Measurements from ENCODE around the gene HACD1.
"Not testable (repeated sequence)": the region's sequence is repeated elsewhere in the genome, so short reads cannot be mapped to it uniquely, and the experiment has no call there.

The HACD1 gene

DNA sequence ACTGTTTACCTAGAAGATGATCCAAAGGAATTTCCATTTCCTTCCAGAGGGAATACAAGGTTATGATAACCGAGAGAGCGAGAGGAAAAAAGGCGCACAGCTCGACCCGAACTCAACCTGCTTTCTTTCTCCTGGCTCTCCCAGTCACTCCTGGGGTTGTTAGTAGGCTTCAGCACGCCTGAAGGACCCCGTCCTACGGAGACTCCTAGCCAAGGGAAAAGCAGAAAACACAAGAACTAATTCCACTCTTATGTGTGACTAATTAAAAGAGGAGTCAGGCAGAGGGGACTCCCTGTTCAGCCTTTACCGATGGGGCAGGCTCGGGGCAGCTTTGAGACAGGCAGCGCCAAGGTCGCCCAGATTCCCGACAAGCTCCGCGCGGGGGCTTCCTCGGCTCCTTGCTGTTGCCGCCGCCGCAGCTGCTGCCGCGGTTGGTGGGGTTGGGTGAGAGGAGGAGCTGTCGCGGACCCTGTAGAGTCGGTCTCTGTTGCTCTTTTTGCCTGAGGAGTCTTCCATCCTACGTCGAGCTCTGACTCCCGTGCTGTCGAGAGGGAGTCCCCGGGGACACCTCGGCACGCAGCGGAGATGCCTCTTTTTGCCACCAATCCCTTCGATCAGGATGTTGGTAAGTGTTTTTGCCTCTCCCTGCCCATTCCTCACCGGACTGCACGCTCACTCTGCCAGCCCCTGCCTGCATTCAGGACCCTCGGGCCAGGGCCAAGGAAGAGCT, 26.7 kb upstream of the HACD1 start, which contains the start of gene STAM:
STAM (plus strand) TSS at position 397 of the 730 bp plus-strand sequence; CDS start at position 586, 189 bp downstream.
- DNase-seq (ENCODE audit: low read depth, low spot score), result peak; percentile 83

DNA sequence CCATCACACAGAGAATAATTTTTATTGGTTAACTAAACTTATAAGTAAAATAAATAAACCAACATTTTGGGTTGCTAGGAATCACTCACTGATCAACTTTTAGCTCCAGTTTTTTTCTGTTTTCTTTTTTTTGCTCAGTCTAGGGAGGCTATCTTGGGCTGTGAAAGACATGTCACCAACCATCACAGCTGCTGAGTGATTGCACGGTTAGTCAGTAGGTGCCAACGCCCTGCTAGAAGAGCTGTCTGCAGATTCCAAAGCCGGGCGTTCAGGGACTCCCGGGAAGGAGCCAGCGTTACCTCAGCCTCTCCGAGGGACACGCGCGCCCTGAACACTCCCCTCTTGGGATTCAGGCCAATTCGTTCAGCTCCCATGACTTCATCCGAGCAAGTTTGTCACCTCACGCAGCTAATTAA, 26.2 kb upstream of the HACD1 start:
- no peak for DNase-seq (ENCODE audit: low read depth, low spot score)

DNA sequence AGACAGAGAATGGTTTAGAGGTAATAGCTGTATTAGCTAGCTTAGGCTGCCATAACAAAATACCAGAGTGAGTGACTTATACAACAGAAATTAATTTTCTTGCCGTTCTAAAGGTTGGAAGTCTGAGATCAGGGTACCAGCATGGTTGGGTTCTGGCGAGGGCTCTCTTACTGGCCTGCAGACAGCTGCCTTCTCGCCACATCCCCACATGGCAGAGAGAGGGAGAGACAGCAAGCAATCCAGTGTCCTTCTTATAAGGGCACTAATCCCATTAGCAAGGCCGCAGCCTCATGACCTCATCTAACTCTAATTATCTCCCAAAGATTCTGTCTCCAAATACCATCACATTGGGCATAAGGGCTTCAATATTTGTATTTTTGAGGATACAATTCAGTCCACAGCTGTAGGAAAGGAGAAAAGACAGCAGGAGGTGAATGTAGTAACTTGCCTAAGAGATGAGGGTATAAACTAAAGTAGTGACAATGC, 23.2 kb upstream of the HACD1 start:
- DNase-seq (ENCODE audit: low read depth, low spot score), result no peak

DNA sequence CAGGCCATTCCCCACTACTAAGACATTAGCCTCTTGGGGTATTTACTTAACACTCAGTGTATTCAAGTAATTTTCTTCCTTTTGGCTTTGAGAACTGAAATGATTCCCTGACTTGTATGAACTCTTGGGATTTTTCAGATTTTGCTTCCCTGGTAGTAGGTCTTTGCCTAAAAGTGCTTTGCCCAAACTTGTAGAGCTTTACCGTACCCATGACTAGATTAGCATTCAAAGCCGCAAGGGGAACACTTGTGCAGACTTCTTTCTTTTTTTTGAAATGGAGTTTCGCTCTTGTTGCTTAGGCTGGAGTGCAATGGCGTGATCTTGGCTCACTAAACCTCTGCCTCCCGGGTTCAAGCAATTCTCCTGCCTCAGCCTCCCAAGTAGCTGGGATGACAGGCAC, 20.7 kb upstream of the HACD1 start:
- DNase-seq (ENCODE audit: low read depth, low spot score), result no peak

DNA sequence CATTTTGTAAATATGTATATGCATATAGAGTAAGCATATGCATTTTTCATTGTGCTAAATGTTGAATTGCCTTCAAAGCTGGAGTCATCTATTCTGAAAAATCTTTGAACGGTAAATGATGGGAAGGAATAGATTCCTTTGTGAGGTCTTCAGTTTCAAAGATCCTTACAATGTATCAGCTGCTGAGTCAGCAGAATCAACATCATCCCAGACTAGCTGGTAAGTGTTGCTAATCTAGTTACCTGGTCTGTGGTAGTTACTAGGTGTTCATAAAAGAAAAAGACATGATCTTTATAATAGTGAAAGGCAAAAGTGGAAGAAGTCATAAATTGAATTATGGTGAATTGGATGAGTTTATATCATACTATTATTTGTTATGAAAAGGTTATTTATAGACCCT, 16.2 kb upstream of the HACD1 start:
- no peak for DNase-seq (ENCODE audit: low read depth, low spot score)

DNA sequence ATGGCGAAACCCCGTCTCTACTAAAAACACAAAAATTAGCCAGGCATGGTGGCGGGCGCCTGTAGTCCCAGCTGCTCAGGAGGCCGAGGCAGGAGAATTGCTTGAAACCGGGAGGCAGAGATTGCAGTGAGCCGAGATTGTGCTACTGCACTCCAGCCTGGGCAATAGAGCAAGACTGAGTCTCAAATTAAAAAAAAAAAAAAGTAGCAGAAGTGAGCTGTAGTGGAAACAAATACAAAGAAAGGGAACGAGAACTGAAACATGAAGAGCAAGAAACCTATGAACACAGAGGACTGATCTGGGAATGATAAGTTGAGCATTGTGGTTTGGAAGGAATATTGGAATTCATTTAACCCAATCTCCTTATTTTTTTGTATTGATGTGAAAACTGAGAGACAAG, 15.4 kb upstream of the HACD1 start:
- DNase-seq (ENCODE audit: low read depth, low spot score), result not testable (repeated sequence)

DNA sequence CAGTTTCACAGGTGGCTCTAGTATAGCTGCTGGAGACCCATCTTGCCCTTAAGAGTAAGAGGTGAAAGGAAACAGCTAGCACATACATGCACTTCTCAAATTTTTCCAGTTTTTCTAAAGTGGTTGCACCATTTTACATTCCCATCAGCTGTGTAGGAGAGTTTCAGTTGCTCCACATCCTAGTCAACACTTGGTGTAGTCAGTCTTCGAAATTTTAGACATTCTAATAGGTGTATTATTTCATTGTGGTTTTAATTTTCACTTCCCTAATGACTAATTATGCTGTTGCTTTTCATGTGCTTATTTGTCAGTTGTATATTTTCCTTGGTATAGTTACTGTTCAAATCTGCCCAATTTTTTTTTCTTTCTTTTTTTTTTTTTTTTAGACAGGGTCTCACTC, 9.5 kb upstream of the HACD1 start:
- no peak for DNase-seq (ENCODE audit: low read depth, low spot score)

DNA sequence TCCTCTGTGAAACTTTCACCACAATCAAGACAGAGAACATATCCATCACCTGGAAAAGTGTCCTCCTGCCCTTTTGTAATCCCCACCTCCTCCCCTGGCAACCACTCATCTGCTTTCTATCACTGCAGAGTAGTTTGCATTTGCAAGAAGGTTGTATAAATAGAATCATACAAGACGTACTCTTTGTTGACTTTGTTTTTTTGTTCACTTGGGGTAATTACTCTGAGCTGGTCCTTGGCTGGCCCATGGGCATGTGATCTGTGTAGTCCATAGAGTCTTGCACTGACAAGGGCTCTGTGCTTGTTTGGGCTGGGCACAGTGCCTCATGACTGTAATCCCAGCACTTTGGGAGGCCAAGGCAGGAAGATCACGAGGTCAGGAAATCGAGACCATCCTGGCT, 7.8 kb upstream of the HACD1 start:
- no peak for DNase-seq (ENCODE audit: low read depth, low spot score)

DNA sequence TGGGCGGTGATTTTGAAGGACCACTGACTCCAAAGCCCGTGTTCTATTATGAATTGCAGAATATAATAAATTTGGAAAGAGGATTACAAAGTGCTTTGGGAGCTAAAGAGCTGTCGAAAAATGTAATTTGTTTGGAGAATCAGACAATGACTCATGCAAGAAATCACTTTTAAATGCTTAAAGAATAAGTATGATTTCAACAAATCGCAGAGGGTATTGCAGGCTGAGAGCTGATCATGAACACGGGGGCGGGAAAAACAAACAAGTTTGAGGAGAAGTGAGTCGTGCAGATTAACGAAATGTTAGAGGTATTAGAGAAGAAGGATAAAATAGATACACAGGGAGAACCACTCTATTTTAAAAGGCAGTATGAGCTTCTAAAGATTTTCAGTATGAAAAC, 4.9 kb upstream of the HACD1 start:
- no peak for DNase-seq (ENCODE audit: low read depth, low spot score)

DNA sequence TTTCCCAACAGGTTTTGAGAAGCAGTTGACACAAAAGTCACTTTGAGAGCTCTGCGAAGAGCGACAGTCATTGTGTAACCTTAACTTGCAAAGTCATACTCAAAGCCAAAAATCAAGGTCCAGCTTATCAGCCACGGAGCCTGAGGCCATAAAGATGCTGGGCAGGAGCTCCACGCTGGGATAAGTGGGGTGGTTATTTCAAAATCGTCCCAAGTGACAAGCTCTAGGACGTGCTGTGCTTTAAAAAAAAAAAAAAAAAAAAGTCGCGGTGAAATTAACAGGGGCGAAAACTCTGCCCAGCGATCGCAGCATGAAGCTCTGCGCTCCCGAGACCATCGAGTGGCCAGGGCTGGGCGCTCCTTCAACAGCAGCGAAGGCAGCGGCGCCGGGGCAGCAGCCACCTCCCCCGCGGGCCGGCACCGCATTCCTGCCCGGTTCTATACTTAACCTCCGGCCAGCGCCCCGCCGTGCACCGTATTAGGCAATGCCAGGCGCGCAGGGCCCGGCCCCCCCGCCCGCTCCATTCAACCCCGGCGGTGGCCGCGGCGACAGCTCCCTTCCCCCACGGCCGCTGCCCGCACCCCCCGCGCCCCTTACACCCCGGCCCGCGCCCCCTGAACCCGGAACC, 657 bp downstream of the HACD1 start:
- DNase-seq (ENCODE audit: low read depth, low spot score), result no peak

DNA sequence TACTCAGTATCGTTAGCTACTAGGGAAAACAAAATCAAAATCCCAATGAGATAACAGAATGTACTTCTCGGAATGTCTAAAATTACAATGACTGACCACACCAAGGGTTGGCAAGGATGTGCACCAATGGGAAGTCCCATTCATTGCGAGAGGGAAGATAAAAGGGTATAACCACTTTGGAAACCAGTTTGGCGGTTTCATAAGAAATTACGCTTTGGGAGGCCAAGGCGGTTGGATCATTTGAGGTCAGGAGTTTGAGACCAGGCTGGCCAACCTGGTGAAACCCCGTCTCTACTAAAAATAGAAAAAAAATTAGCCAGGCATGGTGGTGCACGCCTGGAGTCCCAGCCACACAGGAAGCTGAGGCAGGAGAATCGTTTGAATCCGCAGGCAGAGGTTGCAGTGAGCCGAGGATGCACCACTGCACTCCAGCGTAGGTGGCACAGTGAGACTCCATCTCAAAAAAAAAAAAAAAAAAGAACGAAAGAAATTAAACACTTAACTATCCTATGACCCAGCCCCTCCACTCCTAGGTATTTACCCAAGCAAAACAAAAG, 7.6 kb downstream of the HACD1 start:
- DNase-seq (ENCODE audit: low read depth, low spot score), result no peak

DNA sequence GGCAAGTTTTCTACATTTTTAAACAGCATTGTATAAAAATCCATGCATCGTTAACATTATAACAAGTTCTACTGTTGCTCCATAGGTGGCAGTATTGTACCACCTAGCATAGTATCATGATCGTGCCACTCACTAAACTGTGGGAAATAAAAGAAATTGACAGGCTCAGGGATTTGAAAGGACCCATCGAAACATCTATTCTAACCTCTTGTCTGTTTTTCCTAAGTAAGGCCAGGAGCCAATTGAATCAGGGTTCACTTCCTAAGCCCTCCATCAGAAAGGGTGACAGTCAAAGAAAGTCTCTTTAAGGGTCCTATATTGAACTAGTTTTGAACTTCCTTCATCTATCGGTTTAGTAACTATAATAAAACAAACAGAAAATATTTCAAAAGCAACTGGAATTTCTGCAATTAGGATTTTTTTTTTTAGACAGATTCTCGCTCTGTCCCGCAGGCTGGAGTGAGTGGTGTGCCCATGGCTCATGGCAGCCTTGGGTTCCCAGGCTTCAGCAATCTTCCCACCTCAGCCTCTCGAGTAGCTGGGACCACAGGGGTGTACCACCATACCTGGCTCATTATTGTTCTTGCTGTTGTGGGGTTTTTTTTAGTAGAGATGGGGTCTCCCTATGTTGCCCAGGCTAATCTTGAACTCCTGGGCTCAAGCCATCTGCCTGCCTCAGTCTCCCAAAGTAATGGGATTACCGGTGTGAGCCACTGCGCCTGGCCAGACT, 9.4 kb downstream of the HACD1 start:
- peak; percentile 6 for DNase-seq (ENCODE audit: low read depth, low spot score)

DNA sequence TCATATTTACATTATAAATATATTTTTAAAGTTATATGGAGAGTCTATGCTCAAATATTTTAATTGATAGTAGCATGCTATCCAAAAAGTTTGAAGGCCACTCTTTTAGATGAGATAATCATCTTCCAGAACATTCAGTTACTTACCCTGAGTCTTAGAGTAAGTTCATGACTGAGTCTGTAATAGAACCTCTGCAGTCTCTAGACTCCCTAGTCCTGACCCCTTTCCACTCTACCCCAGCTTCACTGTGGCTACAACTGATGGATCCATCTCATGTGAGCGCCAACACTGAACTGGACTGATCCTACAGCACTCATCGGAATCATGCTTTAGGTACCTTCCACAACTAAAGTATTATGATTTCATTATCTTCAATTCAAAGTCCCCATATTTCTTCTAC, 10.1 kb downstream of the HACD1 start:
- DNase-seq (ENCODE audit: low read depth, low spot score), result no peak

DNA sequence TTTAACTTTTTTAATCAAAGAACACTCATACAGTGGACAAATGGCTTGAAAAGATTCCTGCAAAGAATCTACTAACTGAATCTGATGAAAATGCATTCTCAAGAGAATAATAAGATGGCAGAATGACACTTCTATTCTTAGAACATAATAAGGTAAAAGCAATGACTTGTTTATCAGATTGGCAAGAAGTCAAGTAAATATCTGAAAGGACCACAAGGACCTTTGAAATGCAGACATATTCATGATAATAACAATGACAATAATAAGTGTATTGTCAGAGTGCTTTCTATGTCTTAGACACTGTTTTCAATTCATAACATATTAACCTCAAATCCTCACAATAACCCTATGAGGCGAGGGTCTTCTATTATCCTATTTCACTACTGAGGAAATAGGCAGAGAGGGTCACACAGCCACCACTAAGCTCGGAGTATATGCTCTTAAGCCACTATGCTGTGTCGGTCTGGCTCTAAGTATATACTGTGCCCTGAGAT, 10.6 kb downstream of the HACD1 start:
- no peak for DNase-seq (ENCODE audit: low read depth, low spot score)

DNA sequence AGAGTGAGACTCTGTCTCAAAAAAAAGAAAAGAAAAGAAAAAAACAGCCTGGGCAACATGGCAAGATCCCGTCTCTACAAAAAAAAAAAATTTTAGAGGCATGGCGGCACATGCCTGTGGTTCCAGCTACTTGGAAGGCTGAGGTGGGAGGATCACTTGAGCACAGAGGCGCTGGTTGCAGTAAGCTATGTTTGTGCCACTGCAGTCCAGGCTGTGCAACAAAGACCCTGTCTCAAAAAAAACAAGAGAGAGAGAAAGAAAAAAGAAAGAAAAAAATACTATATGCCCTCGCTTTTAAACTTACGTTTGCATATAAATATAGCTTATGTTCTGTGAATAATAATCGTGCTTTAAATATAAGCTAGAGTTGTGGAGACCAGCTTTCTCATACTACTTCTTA, 11.2 kb downstream of the HACD1 start:
- no peak for DNase-seq (ENCODE audit: low read depth, low spot score)

DNA sequence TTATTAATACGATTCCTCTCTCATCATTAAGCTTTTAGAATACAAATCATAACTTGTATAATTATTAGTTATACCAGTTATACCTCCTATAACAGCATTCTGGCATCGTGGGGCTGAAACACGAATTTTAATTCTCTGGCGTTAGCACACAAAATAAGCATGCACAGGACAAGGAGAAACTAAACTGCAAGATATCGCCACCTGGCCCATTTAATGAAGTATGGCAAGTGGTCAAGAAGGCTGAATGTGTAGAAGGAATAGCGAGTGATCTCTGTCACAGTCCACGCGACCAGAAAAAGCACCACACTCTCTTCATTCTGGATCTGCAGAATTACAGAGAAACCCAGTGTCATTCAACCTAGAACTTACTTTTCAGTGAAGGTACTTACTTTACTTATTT, 18.1 kb downstream of the HACD1 start:
- no peak for DNase-seq (ENCODE audit: low read depth, low spot score)

DNA sequence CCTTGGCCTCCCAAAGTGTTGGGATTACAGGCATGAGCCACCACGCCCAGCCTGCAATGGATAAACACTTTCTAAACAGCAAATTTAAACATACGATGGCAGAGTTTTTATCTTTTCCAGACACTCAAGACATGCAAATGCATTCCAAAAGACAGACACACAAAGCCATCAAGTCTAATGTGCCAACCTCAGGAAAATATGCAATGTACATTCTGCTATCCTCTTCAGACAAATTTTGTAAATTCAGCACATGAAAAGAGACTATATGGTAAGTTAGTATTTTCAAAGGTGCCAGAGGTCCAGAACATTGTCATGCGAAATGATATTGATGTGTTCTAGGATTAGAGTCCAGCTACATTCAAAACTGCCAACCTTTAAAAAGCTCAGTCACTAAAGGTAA, 19.8 kb downstream of the HACD1 start:
- no peak for DNase-seq (ENCODE audit: low read depth, low spot score)

DNA sequence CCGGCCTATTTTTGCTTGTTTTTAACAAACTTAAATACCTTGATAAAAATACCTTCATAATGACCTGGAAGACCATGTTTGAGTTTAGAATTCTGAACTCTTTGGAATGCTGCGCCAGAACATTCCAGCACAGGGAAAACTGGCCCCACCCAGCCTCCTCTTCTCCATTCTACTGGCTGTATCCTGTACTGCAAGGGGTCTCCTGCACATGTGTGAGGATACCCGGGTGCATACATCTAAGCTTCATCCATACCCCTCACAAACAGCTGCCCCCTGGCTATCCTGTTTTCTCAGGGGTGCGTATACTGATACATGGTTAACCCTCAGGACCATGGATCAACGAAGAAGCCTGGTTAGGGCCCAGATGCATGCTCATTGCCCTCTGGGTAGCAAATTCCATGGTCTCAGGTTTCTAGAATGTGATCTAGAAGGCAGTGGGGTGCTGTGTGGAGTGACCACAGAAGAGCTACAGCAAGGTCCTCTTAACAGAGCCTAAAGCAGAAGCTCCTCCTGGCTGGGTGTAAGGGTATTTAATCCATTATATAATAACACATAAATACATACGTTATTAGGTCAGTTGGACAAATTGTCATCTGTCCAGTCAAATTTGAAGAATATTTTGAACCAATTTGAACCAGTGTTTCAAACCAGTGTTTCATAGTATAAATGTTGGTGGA, 26.1 kb downstream of the HACD1 start:
- no peak for DNase-seq (ENCODE audit: low read depth, low spot score)

DNA sequence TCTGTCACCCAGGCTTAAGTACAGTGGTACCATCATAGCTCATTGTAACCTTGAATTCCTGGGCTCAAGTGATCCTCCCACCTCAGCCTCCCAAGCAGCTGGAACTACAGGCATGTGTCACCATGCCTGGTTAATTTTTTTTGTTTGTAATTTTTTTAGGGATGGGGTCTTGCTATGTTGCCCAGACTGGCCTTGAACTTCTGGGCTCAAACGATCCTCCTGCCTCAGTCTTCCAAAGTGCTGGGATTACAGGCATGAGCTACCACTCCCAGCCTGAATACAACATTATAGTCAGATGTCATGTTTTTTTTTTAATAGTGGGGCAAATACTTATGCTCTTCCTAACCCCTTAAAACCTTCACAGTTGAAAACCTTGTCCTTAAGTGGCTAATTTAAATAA, 27.9 kb downstream of the HACD1 start:
- DNase-seq (ENCODE audit: low read depth, low spot score), result not testable (repeated sequence)

DNA sequence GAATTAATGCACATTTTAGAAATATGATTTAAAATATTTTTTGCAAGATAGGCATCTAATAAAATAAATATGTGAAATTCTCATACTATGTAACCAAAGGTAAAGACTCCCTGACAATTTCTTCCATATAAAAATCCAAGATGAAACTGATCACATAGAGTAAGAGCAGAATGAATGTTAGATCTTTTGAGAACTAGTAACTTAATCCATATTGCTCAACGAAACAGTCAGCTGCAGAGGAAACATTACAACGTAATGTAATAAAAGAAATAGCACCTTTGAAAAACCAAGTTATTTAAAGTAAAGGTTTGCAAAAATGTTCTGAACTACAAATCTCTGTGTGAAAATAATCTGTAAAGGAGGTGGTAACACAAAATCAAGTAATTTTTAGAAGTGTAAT, 28.8 kb downstream of the HACD1 start:
- DNase-seq (ENCODE audit: low read depth, low spot score), result no peak

DNA sequence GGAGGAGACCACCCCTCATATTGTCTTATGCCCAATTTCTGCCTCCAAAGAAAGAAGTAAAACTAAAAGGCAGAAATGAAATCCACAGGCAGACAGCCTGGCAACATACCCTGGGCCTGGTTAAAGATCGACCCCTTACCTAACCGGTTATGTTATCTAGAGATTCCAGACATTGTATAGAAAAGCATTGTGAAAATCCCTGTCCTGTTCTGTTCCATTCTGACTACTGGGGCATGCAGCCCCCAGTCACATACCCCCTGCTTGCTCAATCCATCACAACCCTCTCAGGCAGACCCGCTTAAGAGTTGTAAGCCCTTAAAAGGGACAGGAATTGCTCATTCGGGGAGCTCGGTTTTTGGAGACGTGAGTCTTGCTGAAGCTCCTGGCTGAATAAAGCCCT, 29.9 kb downstream of the HACD1 start:
- DNase-seq (ENCODE audit: low read depth, low spot score), result not testable (repeated sequence)

DNA sequence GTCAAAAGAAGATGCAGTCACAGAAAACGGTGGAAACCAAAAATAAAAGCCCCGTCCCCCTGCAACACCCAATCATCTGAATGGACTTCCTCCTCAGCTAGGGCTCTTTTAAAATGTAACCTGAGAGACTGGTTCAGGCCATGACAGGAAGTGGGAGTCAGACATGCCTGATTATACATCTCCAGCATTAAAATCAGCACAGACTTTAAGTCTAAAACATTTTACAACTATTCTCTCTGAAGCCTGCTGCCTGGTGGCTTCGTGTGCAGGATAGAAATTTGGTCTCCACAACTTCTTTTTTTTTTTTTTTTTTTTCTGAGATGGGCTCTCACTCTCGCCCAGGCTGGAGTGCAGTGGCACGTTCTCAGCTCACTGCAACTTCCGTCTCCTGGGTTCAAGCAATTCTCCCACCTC, 30.3 kb downstream of the HACD1 start:
- no peak for DNase-seq (ENCODE audit: low read depth, low spot score)
